ENCODE data around the gene SNX33. TPM values are rescaled to one million over a fixed set of nuclear protein-coding genes. Genes with fewer than 3 reads are reported as not detected.

SNX33 gene
- total and polyA plus RNA-seq, 2 of the 13 experiments (the other 11 are each of a cell fraction or from before 2014, with no cell fraction given): 11.0 to 11.6 TPM

GRCh38 chr15:75684648-75685047 is 36.9 kb downstream of the SNX33 start (continued):
- TF ChIP-seq TARDBP (CRISPR knock-in tag; IDR thresholded peaks at IDR 0.05) (no peak), ZFY (CRISPR knock-in tag; IDR thresholded peaks at IDR 0.05) (peak; percentile 17; the same call in 1 of the 2 replicates), HDAC1 (CRISPR knock-in tag; IDR thresholded peaks at IDR 0.05) (0 out of 2 replicates have a peak, but pooled peaks have one; percentile 15), TGIF2 (CRISPR knock-in tag; IDR thresholded peaks at IDR 0.05) (no peak), ZNF143 (CRISPR knock-in tag; IDR thresholded peaks at IDR 0.05) (0 out of 2 replicates have a peak, but pooled peaks have one; percentile 26), SAP130 (CRISPR knock-in tag; IDR thresholded peaks at IDR 0.05; ENCODE audit: low read depth) (peak; percentile 54; the same call in 1 of the 2 replicates), ZNF431 (CRISPR knock-in tag; IDR thresholded peaks at IDR 0.05; ENCODE audit: borderline replicate concordance, low read depth) (no peak), PHF21A (CRISPR knock-in tag; IDR thresholded peaks at IDR 0.05) (no peak), HNF1B (CRISPR knock-in tag; IDR thresholded peaks at IDR 0.05) (0 out of 2 replicates have a peak, but pooled peaks have one; percentile 27), ZNF841 (CRISPR knock-in tag; IDR thresholded peaks at IDR 0.05; ENCODE audit: borderline replicate concordance) (no peak), CTCF (CRISPR knock-in tag; IDR thresholded peaks at IDR 0.05) (peak; percentile 69), TFAP4 (IDR thresholded peaks at IDR 0.05; ENCODE audit: borderline replicate concordance, low read depth) (peak; percentile 82; the same call in 1 of the 2 replicates), TEAD3 (CRISPR knock-in tag; optimal IDR thresholded peaks at IDR 0.05; ENCODE audit: borderline replicate concordance) (peak; percentile 29), ZNF629 (CRISPR knock-in tag; conservative IDR thresholded peaks at IDR 0.05) (peak; percentile 83; the same call in 1 of the 2 replicates), ZFX (CRISPR knock-in tag; IDR thresholded peaks at IDR 0.05; ENCODE audit: low read depth) (peak; percentile 48; the same call in 1 of the 2 replicates)
